SK-N-SH (cell line): ENCODE data around the gene HIF1A. TPM values are rescaled to one million over a fixed set of nuclear protein-coding genes. Genes with fewer than 3 reads are reported as not detected.

Experiments used
- CTCF ChIA-PET: fragments of 300-600, 350-600 bp; formaldehyde crosslinking; extraction: SDS; loops from one replicate; lab custom pipeline; 2021; lab: Yijun Ruan, JAX
- POLR2A ChIA-PET: fragments of 350-600 bp; sonication (Branson Sonifier 250); formaldehyde crosslinking; extraction: SDS; loops from one replicate; lab custom pipeline; 2020; ENCODE audit warnings: antibody characterized with exemption, inconsistent platforms; lab: Yijun Ruan, JAX
- DNase-seq: peaks from one replicate; pipeline ENCODE4 v3.0.0; 2012
- H2AFZ ChIP-seq: fragments of 200-600 bp; sonication (generic); 2 replicates; pipeline ENCODE4 v1.8.1; 2016; ENCODE audit warnings: antibody characterized with exemption, mild to moderate bottlenecking, low read depth
- H3F3A ChIP-seq: fragments of 200-600 bp; sonication (generic); replicated peaks from 2 replicates; pipeline ENCODE3; 2016; ENCODE audit warnings: antibody characterized with exemption, mild to moderate bottlenecking; ENCODE audit not compliant: insufficient read depth
- H3K27ac ChIP-seq, 2 experiments: fragments of 200-500 bp in 1 of 2; fragments of 200-600 bp in 1 of 2; sonication (Bioruptor generic) in 1 of 2; sonication (generic), shearing (Covaris generic) in 1 of 2; 2 replicates each; pipeline versions ENCODE4 v1.5.1 to v1.6.1; 2014 to 2016; ENCODE audit warnings: low read depth in 2 of 2, inconsistent platforms in 1 of 2, low read length in 1 of 2, mild to moderate bottlenecking in 1 of 2, mixed read lengths in 1 of 2
- H3K27me3 ChIP-seq: fragments of 200-600 bp; sonication (generic), shearing (Covaris generic); 2 replicates; pipeline ENCODE4 v1.6.1; 2016; ENCODE audit warnings: mixed run types; ENCODE audit not compliant: insufficient read depth
- H3K36me3 ChIP-seq, 2 experiments: fragments of 200-500 bp in 1 of 2; fragments of 200-600 bp in 1 of 2; sonication (Bioruptor generic) in 1 of 2; sonication (generic) in 1 of 2; replicated peaks in 1 of 2; 2 replicates each; pipeline versions ENCODE3 to v1.5.1; 2014 to 2016; ENCODE audit warnings: low read length in 1 of 2, mild to moderate bottlenecking in 1 of 2; ENCODE audit not compliant: insufficient read depth in 2 of 2, control insufficient read depth in 1 of 2
- H3K4me1 ChIP-seq, 2 experiments: fragments of 200-500 bp in 1 of 2; fragments of 200-600 bp in 1 of 2; sonication (Bioruptor generic) in 1 of 2; sonication (generic), shearing (Covaris generic) in 1 of 2; 2 replicates each; pipeline versions ENCODE4 v1.5.1 to v1.6.1; 2014 to 2016; ENCODE audit warnings: low read depth in 1 of 2, low read length in 1 of 2, mixed run types in 1 of 2; ENCODE audit not compliant: insufficient read depth in 2 of 2, control insufficient read depth in 1 of 2
- H3K4me2 ChIP-seq: fragments of 200-600 bp; sonication (generic), shearing (Covaris generic); 2 replicates; pipeline ENCODE4 v1.6.1; 2017; ENCODE audit warnings: mixed run types
- H3K4me3 ChIP-seq, 2 experiments: fragments of 200-500 bp in 1 of 2; fragments of 200-600 bp in 1 of 2; sonication (Bioruptor generic) in 1 of 2; sonication (generic), shearing (Covaris generic) in 1 of 2; 2 replicates each; pipeline versions ENCODE4 v1.5.1 to v1.8.1; 2014 to 2016; ENCODE audit warnings: low read depth in 2 of 2, inconsistent platforms in 1 of 2, low read length in 1 of 2, mild to moderate bottlenecking in 1 of 2, mixed read lengths in 1 of 2, moderate library complexity in 1 of 2
- H3K79me2 ChIP-seq: fragments of 200-600 bp; sonication (generic); 2 replicates; pipeline ENCODE4 v1.8.1; 2017; ENCODE audit warnings: mild to moderate bottlenecking; ENCODE audit not compliant: insufficient read depth
- H3K9ac ChIP-seq: fragments of 200-600 bp; sonication (generic); 2 replicates; pipeline ENCODE4 v1.6.1; 2017; ENCODE audit warnings: mixed run types
- H3K9me2 ChIP-seq: fragments of 200-600 bp; sonication (generic); 2 replicates; pipeline ENCODE4 v1.6.1; 2017; ENCODE audit warnings: mixed run types
- H3K9me3 ChIP-seq: fragments of 200-600 bp; sonication (generic); 2 replicates; pipeline ENCODE4 v1.6.1; 2017; ENCODE audit warnings: mixed run types, mild to moderate bottlenecking, moderate library complexity
- H4K20me1 ChIP-seq: fragments of 200-600 bp; sonication (generic); 2 replicates; pipeline ENCODE4 v1.6.1; 2017; ENCODE audit warnings: mild to moderate bottlenecking, mixed run types; ENCODE audit not compliant: insufficient read depth
- ELF1 ChIP-seq: IDR thresholded peaks from 2 replicates; pipeline ENCODE4 v1.4.0; 2012
- EP300 ChIP-seq, 2 experiments: IDR thresholded peaks; 2 replicates each; pipeline versions ENCODE4 v1.4.0 to v1.6.1; 2012; ENCODE audit warnings: borderline replicate concordance in 1 of 2, low read depth in 1 of 2, low read length in 1 of 2
- FOXM1 ChIP-seq: IDR thresholded peaks from 2 replicates; pipeline ENCODE4 v1.4.0; 2012; ENCODE audit warnings: low read depth, mild to moderate bottlenecking
- GABPA ChIP-seq: IDR thresholded peaks from 2 replicates; pipeline ENCODE4 v1.4.0; 2012; ENCODE audit warnings: low read depth, mild to moderate bottlenecking
- GATA2 ChIP-seq: sonication (generic); formaldehyde crosslinking; IDR thresholded peaks from 2 replicates; pipeline ENCODE4 v1.5.0; 2020; ENCODE audit warnings: mild to moderate bottlenecking, missing genetic modification reagents
- JUND ChIP-seq: IDR thresholded peaks from 2 replicates; pipeline ENCODE4 v1.4.0; 2012
- MAX ChIP-seq: IDR thresholded peaks from 2 replicates; pipeline ENCODE4 v1.4.0; 2012; ENCODE audit warnings: low read depth
- MEF2A ChIP-seq: IDR thresholded peaks from 2 replicates; pipeline ENCODE4 v1.4.0; 2012; ENCODE audit warnings: low read depth, borderline replicate concordance
- MXI1 ChIP-seq: IDR thresholded peaks from 2 replicates; pipeline ENCODE4 v1.6.1; 2012; ENCODE audit warnings: mild to moderate bottlenecking, low read depth, low read length, improper control_type of control experiment
- NRF1 ChIP-seq: IDR thresholded peaks from 2 replicates; pipeline ENCODE4 v1.6.1; 2012; ENCODE audit warnings: low read depth, mild to moderate bottlenecking, low read length
- POLR2AphosphoS5 ChIP-seq: IDR thresholded peaks from 2 replicates; pipeline ENCODE4 v1.6.1; 2012; ENCODE audit warnings: low read depth, low read length
- RAD21 ChIP-seq: IDR thresholded peaks from 2 replicates; pipeline ENCODE4 v1.6.1; 2012; ENCODE audit warnings: mild to moderate bottlenecking, low read length
- RCOR1 ChIP-seq: fragments of 150-350 bp; IDR thresholded peaks from 2 replicates; pipeline ENCODE4 v1.6.1; 2017; ENCODE audit warnings: antibody characterized with exemption, low read length
- RFX5 ChIP-seq: IDR thresholded peaks from 2 replicates; pipeline ENCODE4 v1.6.1; 2012; ENCODE audit warnings: mild to moderate bottlenecking, improper control_type of control experiment, low read length
- SIN3A ChIP-seq: IDR thresholded peaks from 2 replicates; pipeline ENCODE4 v1.6.1; 2012; ENCODE audit warnings: low read depth, mild to moderate bottlenecking, low read length, moderate library complexity, borderline replicate concordance
- TCF12 ChIP-seq: IDR thresholded peaks from 2 replicates; pipeline ENCODE4 v1.4.0; 2012
- TEAD4 ChIP-seq: IDR thresholded peaks from 2 replicates; pipeline ENCODE4 v1.4.0; 2012; ENCODE audit warnings: mild to moderate bottlenecking, borderline replicate concordance; ENCODE audit not compliant: insufficient read depth
- USF2 ChIP-seq: fragments of 150-350 bp; IDR thresholded peaks from 2 replicates; pipeline ENCODE4 v1.6.1; 2017; ENCODE audit warnings: antibody characterized with exemption, low read length, low read depth, borderline replicate concordance
- YY1 ChIP-seq: IDR thresholded peaks from 2 replicates; pipeline ENCODE4 v1.4.0; 2012; ENCODE audit warnings: low read depth, mild to moderate bottlenecking
- ZBTB33 ChIP-seq: IDR thresholded peaks from 2 replicates; pipeline ENCODE4 v1.4.0; 2012; ENCODE audit warnings: low read depth, borderline replicate concordance
- WGBS: methylation state at CpG from one replicate; pipeline ENCODE4 v1.1.6; 2017; ENCODE audit warnings: low lambda C conversion rate; 5-methylcytosine and 5-hydroxymethylcytosine counted together
- polyA plus RNA-seq, 3 experiments: library from polyadenylated mRNA; depleted of rRNA; stranded (reverse); fragments of >200 nt; gene quantifications; 2 replicates each; pipeline ENCODE4 v1.2.3, GENCODE V29; 2012
- TF ChIP-seq, protein P1 (sequence below): IDR thresholded peaks from 2 replicates; pipeline ENCODE4 v1.6.1; 2012; ENCODE audit warnings: mild to moderate bottlenecking, low read depth, low read length, moderate library complexity

The HIF1A gene
- polyA plus RNA-seq, 1 of the 3 experiments (the other 2 are of a cell fraction) = 20.8 TPM

DNA sequence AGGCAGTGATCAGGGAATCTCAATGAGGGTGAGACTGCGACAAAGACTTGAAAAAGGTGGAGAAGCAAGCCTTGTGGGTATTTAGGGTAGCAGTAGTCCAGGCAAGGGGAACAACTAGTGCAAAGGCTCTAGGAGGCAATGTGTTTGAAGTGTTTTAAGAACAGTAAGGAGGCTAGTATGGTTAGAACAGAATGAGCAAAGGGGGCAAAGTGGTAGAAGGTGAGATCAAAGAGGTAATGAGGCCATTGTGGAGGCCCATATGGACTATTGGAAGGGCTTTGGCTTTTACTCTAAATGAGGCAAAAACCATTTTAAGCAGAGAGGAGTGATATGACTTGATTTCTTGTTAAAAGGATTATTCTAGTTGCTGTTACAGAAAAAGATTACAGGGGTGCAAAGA, 16.8 kb downstream of the HIF1A start (continued):
- TF ChIP-seq, protein P1, sequence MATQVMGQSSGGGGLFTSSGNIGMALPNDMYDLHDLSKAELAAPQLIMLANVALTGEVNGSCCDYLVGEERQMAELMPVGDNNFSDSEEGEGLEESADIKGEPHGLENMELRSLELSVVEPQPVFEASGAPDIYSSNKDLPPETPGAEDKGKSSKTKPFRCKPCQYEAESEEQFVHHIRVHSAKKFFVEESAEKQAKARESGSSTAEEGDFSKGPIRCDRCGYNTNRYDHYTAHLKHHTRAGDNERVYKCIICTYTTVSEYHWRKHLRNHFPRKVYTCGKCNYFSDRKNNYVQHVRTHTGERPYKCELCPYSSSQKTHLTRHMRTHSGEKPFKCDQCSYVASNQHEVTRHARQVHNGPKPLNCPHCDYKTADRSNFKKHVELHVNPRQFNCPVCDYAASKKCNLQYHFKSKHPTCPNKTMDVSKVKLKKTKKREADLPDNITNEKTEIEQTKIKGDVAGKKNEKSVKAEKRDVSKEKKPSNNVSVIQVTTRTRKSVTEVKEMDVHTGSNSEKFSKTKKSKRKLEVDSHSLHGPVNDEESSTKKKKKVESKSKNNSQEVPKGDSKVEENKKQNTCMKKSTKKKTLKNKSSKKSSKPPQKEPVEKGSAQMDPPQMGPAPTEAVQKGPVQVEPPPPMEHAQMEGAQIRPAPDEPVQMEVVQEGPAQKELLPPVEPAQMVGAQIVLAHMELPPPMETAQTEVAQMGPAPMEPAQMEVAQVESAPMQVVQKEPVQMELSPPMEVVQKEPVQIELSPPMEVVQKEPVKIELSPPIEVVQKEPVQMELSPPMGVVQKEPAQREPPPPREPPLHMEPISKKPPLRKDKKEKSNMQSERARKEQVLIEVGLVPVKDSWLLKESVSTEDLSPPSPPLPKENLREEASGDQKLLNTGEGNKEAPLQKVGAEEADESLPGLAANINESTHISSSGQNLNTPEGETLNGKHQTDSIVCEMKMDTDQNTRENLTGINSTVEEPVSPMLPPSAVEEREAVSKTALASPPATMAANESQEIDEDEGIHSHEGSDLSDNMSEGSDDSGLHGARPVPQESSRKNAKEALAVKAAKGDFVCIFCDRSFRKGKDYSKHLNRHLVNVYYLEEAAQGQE = no peak
- no peak for TF ChIP-seq GABPA

- no peak for DNase-seq
- H3K4me3 ChIP-seq = no peak overlapping the region
- no peak overlapping the region for H3K4me2 ChIP-seq
- no peaks in the 10 kb centered on the region for H3K9me2 ChIP-seq
- H3K9ac ChIP-seq = no peak overlapping the region
- H3K9me3 ChIP-seq = no peaks in the 10 kb centered on the region
- no peaks in the 10 kb centered on the region for H3K36me3 ChIP-seq
- no peaks in the 10 kb centered on the region for H3K27me3 ChIP-seq
- peaks cover 12% of the 10 kb centered on the region for H3F3A ChIP-seq
- ChIA-PET POLR2A (no interaction called here), CTCF (interaction anchor here (0.8 to 2.3 kb wide), 6 partner anchors 15 to 239 kb away, joined by 3 to 9 read pairs (median 4); no protein-coding TSS in a partner anchor)
- no peak overlapping the region for H2AFZ ChIP-seq
- H3K79me2 ChIP-seq = peaks cover 100% of the 10 kb centered on the region
- 73% methylated on average over 4 of the region's 4 CpGs for WGBS
- no peak overlapping the region; a peak in 1 of 4 replicates for H3K27ac ChIP-seq
- peaks cover 100% of the 10 kb centered on the region for H4K20me1 ChIP-seq
- TF ChIP-seq RFX5 (no peak), USF2 (no peak), SIN3A (no peak), JUND (no peak), MAX (no peak), GABPA (no peak), MEF2A (no peak), TCF12 (no peak), FOXM1 (no peak), NRF1 (no peak), MXI1 (no peak), ZBTB33 (no peak), RCOR1 (no peak), POLR2AphosphoS5 (no peak), YY1 (no peak), TEAD4 (no peak), EP300 (IDR thresholded peaks at IDR 0.05; ENCODE audit: borderline replicate concordance in 1 of 2, low read depth in 1 of 2, low read length in 1 of 2) (no peak), ELF1 (no peak), GATA2 (CRISPR knock-in tag) (no peak), RAD21 (no peak)
- H3K4me1 ChIP-seq = peaks cover 23 to 29% of the 10 kb centered on the region in 2 experiments; a peak in 3 of 4 replicates
These were observed 18.6 kb downstream of the HIF1A start for GRCh38 chr14:61713724-61714437.
